Mesendoderm (in vitro differentiated cells): ENCODE results near the gene SHMT2.

ENCODE experiments used
- DNase-seq: peaks from one replicate; pipeline ENCODE4 v3.0.0; 2013
- H2AK5ac ChIP-seq: 2 replicates; pipeline ENCODE4 v1.6.1; 2013; ENCODE audit warnings: low read length, inconsistent platforms
- H2BK120ac ChIP-seq: 2 replicates; pipeline ENCODE4 v1.6.1; 2013; ENCODE audit warnings: low read depth, mild to moderate bottlenecking, low read length, moderate library complexity, mixed read lengths
- H2BK15ac ChIP-seq: replicated peaks from 2 replicates; pipeline ENCODE4 v1.6.1; 2013; ENCODE audit warnings: low read depth, mild to moderate bottlenecking, moderate library complexity
- H2BK5ac ChIP-seq: 2 replicates; pipeline ENCODE4 v1.6.1; 2013; ENCODE audit warnings: low read length, inconsistent platforms
- H3K18ac ChIP-seq: 2 replicates; pipeline ENCODE4 v1.6.1; 2013; ENCODE audit warnings: mild to moderate bottlenecking, low read length, mixed read lengths
- H3K23ac ChIP-seq: one replicate; pipeline ENCODE4 v1.6.1; 2013; ENCODE audit warnings: low read length
- H3K27ac ChIP-seq: 2 replicates; pipeline ENCODE4 v1.5.1; 2013; ENCODE audit warnings: low read depth, mild to moderate bottlenecking, inconsistent platforms, low read length, moderate library complexity
- H3K27me3 ChIP-seq: 2 replicates; pipeline ENCODE4 v1.6.1; 2013; ENCODE audit warnings: low read length, control low read depth, mild to moderate bottlenecking, inconsistent platforms; ENCODE audit not compliant: insufficient read depth, poor library complexity
- H3K36me3 ChIP-seq: 2 replicates; pipeline ENCODE4 v1.6.1; 2013; ENCODE audit warnings: low read length, inconsistent platforms; ENCODE audit not compliant: control insufficient read depth, insufficient read depth
- H3K4ac ChIP-seq: one replicate; pipeline ENCODE4 v1.6.1; 2013; ENCODE audit warnings: low read depth, mild to moderate bottlenecking, low read length, moderate library complexity
- H3K4me1 ChIP-seq: 2 replicates; pipeline ENCODE4 v1.6.1; 2013; ENCODE audit warnings: low read depth, low read length, inconsistent platforms; ENCODE audit not compliant: control insufficient read depth
- H3K4me2 ChIP-seq: 2 replicates; pipeline ENCODE4 v1.6.1; 2013; ENCODE audit warnings: low read length
- H3K4me3 ChIP-seq: 2 replicates; pipeline ENCODE4 v1.5.1; 2013; ENCODE audit warnings: mild to moderate bottlenecking, low read length
- H3K56ac ChIP-seq: one replicate; pipeline ENCODE4 v1.6.1; 2013; ENCODE audit warnings: low read length
- H3K79me1 ChIP-seq: 2 replicates; pipeline ENCODE4 v1.6.1; 2013; ENCODE audit warnings: low read length, inconsistent platforms
- H3K79me2 ChIP-seq: 2 replicates; pipeline ENCODE4 v1.6.1; 2013; ENCODE audit warnings: mild to moderate bottlenecking, low read length; ENCODE audit not compliant: control insufficient read depth, insufficient read depth
- H3K9ac ChIP-seq: 2 replicates; pipeline ENCODE4 v1.6.1; 2013; ENCODE audit warnings: low read length, inconsistent platforms
- H4K5ac ChIP-seq: one replicate; pipeline ENCODE4 v1.6.1; 2013; ENCODE audit warnings: low read length
- H4K8ac ChIP-seq: one replicate; pipeline ENCODE4 v1.6.1; 2013; ENCODE audit warnings: low read depth, mild to moderate bottlenecking, control low read depth, low read length, moderate library complexity
- WGBS: extraction: QIAGEN DNeasy Blood & Tissue Kit; methylation state at CpG from one replicate; pipeline ENCODE4 v1.1.7; 2013; ENCODE audit warnings: low lambda C conversion rate, missing lambda C conversion rate; ENCODE audit not compliant: insufficient coverage; ENCODE audit errors: extremely low coverage; 5-methylcytosine and 5-hydroxymethylcytosine counted together

The SHMT2 gene

GRCh38 chr12:57213058-57213715 lies 16.3 kb upstream of the SHMT2 start:
- Histone ChIP-seq H3K4me3 (no peak overlapping the region), H3K18ac (no peak overlapping the region), H3K79me1 (no peaks in the 10 kb centered on the region), H3K56ac (no peak overlapping the region), H3K27me3 (peaks cover 22% of the 10 kb centered on the region), H3K9ac (no peak overlapping the region), H3K27ac (no peak overlapping the region), H2BK15ac (no peak overlapping the region), H4K8ac (no peak overlapping the region), H3K36me3 (peaks cover 2% of the 10 kb centered on the region), H2BK120ac (no peak overlapping the region), H3K23ac (no peak overlapping the region), H3K4ac (no peak overlapping the region), H3K4me2 (no peak overlapping the region), H2BK5ac (no peak overlapping the region), H2AK5ac (no peak overlapping the region), H3K4me1 (no peaks in the 10 kb centered on the region), H3K79me2 (no peaks in the 10 kb centered on the region), H4K5ac (no peak overlapping the region)
- no CpG with 5 or more reads among the region's 16 CpGs for WGBS
- DNase-seq, result peak; percentile 82

GRCh38 chr12:57213763-57214397 lies 15.6 kb upstream of the SHMT2 start:
- Histone ChIP-seq H2BK5ac (no peak overlapping the region), H2BK15ac (no peak overlapping the region), H3K56ac (no peak overlapping the region), H3K36me3 (peaks cover 2% of the 10 kb centered on the region), H3K4me2 (no peak overlapping the region), H3K9ac (peak overlapping the region; percentile 35), H3K4ac (no peak overlapping the region), H2AK5ac (no peak overlapping the region), H3K23ac (no peak overlapping the region), H3K79me1 (no peaks in the 10 kb centered on the region), H3K27me3 (peaks cover 29% of the 10 kb centered on the region), H3K27ac (no peak overlapping the region), H3K79me2 (no peaks in the 10 kb centered on the region), H2BK120ac (no peak overlapping the region), H4K8ac (no peak overlapping the region), H3K4me3 (no peak overlapping the region), H4K5ac (no peak overlapping the region), H3K4me1 (no peaks in the 10 kb centered on the region), H3K18ac (no peak overlapping the region)
- no peak for DNase-seq
- no CpG with 5 or more reads among the region's 4 CpGs for WGBS

GRCh38 chr12:57214398-57214781 lies 15.1 kb upstream of the SHMT2 start:
- no peak overlapping the region for H2BK5ac ChIP-seq
- no peak overlapping the region for H3K27ac ChIP-seq
- no peak overlapping the region for H3K4me2 ChIP-seq
- no peak overlapping the region for H3K9ac ChIP-seq
- no peak overlapping the region for H4K5ac ChIP-seq
- H3K4me3 ChIP-seq, result no peak overlapping the region
- no peak overlapping the region for H4K8ac ChIP-seq
- H3K18ac ChIP-seq, result no peak overlapping the region
- H3K27me3 ChIP-seq, result peaks cover 33% of the 10 kb centered on the region
- H2BK15ac ChIP-seq, result no peak overlapping the region
- no peak overlapping the region for H3K56ac ChIP-seq
- no peak overlapping the region for H3K4ac ChIP-seq
- H2BK120ac ChIP-seq, result no peak overlapping the region
- H3K79me1 ChIP-seq, result no peaks in the 10 kb centered on the region
- no peaks in the 10 kb centered on the region for H3K4me1 ChIP-seq
- H3K79me2 ChIP-seq, result no peaks in the 10 kb centered on the region
- WGBS, result no CpG with 5 or more reads among the region's 14 CpGs
- DNase-seq, result peak; percentile 80
- no peak overlapping the region for H3K23ac ChIP-seq
- no peaks in the 10 kb centered on the region for H3K36me3 ChIP-seq
- no peak overlapping the region for H2AK5ac ChIP-seq

GRCh38 chr12:57215065-57215464 lies 14.4 kb upstream of the SHMT2 start:
- Histone ChIP-seq H3K23ac (no peak overlapping the region), H2BK120ac (no peak overlapping the region), H3K79me1 (no peaks in the 10 kb centered on the region), H3K56ac (no peak overlapping the region), H4K8ac (no peak overlapping the region), H3K27me3 (peaks cover 40% of the 10 kb centered on the region), H4K5ac (no peak overlapping the region), H3K4me3 (no peak overlapping the region), H3K27ac (no peak overlapping the region), H3K4me2 (no peak overlapping the region), H2BK15ac (no peak overlapping the region), H3K18ac (no peak overlapping the region), H3K36me3 (no peaks in the 10 kb centered on the region), H3K4me1 (no peaks in the 10 kb centered on the region), H3K9ac (no peak overlapping the region), H3K4ac (no peak overlapping the region), H2AK5ac (no peak overlapping the region), H3K79me2 (no peaks in the 10 kb centered on the region), H2BK5ac (no peak overlapping the region)
- no peak for DNase-seq
- WGBS, result no CpG with 5 or more reads among the region's 11 CpGs

- Histone ChIP-seq H3K27me3 (peaks cover 43% of the 10 kb centered on the region), H2AK5ac (no peak overlapping the region)
Observed at GRCh38 chr12:57215668-57216013, 13.9 kb upstream of the SHMT2 start.

More at GRCh38 chr12:57215668-57216013, 13.9 kb upstream of the SHMT2 start:
- Histone ChIP-seq H3K56ac (no peak overlapping the region), H3K27ac (no peak overlapping the region), H4K5ac (no peak overlapping the region), H3K18ac (no peak overlapping the region), H3K79me2 (no peaks in the 10 kb centered on the region), H3K36me3 (no peaks in the 10 kb centered on the region), H3K4ac (no peak overlapping the region), H2BK5ac (no peak overlapping the region), H3K4me2 (no peak overlapping the region), H3K23ac (no peak overlapping the region), H2BK15ac (no peak overlapping the region), H3K9ac (no peak overlapping the region), H4K8ac (no peak overlapping the region), H3K79me1 (no peaks in the 10 kb centered on the region), H3K4me1 (no peaks in the 10 kb centered on the region), H3K4me3 (no peak overlapping the region), H2BK120ac (no peak overlapping the region)
- DNase-seq, result peak; percentile 38
- WGBS, result no CpG with 5 or more reads among the region's 7 CpGs
